ENCODE results near the gene CRIP2.

DNA sequence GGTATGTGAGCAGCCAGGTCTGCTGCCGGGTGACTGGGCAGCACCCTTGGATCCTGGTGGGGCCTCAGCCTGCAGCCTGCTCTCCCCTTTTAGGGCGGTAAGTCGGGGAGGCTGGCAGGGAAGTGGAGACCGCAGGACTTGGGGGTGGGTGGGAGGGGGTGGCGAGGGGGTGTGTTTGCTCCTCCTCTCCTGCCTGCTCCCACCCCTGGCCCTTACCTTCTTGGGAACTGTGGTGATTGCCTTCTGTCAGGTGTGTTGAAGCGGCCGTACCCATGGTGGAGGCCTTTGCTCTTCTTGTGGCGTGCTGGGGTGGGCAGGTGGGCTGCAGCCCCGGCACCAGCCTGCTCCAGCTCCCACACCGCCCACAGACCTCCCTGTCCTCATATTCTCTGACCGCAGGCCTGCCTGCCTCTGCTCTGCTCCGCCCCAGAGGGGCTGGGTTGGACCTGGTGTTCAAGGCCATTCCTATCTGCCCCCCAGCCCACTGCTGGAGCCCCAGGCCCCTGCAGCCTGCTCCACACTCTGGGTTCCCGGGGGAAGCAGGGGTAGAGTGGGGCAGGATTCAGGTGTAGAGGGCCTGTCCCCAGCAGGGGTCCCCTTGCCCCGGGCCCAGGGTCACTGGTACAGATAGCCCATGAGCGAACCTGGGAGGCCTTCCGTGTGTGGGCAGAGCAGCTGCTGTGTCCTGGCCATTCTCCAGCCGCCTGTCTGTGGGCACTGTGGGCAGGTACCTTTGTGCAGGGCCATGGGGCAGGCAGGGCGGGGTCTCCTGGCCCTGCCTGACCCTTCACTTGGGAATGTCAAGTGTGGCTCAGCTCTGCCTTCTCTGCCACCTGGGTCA lies 21.6 kb downstream of the CRIP2 start:
- TF ChIP-seq, protein P1, sequence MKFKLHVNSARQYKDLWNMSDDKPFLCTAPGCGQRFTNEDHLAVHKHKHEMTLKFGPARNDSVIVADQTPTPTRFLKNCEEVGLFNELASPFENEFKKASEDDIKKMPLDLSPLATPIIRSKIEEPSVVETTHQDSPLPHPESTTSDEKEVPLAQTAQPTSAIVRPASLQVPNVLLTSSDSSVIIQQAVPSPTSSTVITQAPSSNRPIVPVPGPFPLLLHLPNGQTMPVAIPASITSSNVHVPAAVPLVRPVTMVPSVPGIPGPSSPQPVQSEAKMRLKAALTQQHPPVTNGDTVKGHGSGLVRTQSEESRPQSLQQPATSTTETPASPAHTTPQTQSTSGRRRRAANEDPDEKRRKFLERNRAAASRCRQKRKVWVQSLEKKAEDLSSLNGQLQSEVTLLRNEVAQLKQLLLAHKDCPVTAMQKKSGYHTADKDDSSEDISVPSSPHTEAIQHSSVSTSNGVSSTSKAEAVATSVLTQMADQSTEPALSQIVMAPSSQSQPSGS (IDR thresholded peaks at IDR 0.05; ENCODE audit: low read length) = no peak
- TF ChIP-seq, protein P2, sequence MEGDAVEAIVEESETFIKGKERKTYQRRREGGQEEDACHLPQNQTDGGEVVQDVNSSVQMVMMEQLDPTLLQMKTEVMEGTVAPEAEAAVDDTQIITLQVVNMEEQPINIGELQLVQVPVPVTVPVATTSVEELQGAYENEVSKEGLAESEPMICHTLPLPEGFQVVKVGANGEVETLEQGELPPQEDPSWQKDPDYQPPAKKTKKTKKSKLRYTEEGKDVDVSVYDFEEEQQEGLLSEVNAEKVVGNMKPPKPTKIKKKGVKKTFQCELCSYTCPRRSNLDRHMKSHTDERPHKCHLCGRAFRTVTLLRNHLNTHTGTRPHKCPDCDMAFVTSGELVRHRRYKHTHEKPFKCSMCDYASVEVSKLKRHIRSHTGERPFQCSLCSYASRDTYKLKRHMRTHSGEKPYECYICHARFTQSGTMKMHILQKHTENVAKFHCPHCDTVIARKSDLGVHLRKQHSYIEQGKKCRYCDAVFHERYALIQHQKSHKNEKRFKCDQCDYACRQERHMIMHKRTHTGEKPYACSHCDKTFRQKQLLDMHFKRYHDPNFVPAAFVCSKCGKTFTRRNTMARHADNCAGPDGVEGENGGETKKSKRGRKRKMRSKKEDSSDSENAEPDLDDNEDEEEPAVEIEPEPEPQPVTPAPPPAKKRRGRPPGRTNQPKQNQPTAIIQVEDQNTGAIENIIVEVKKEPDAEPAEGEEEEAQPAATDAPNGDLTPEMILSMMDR (IDR thresholded peaks at IDR 0.05 in 2 of 3, conservative IDR thresholded peaks at IDR 0.05 in 1 of 3; ENCODE audit: control insufficient read depth in 2 of 3, extremely low read depth in 1 of 3, insufficient read depth in 1 of 3, low read depth in 3 of 3, low read length in 3 of 3) = no peak
